Activated naive CD8-positive, alpha-beta T cell treated with anti-CD3 and anti-CD28 coated beads for 36 hours (primary cell): ENCODE measurements around the gene DRC3. TPM values are rescaled to one million over a fixed set of nuclear protein-coding genes. Genes with fewer than 3 reads are reported as not detected.
"Not testable (repeated sequence)": the region's sequence is repeated elsewhere in the genome, so short reads cannot be mapped to it uniquely, and the experiment has no call there.

Experiments
- DNase-seq: peaks from one replicate; pipeline ENCODE4 v3.0.0; 2021
- H3K27ac Mint-ChIP-seq: one replicate; pipeline ENCODE4 v1.8.0; 2022; ENCODE audit warnings: mild to moderate bottlenecking, moderate library complexity, mixed read lengths
- H3K27me3 Mint-ChIP-seq: one replicate; pipeline ENCODE4 v1.8.0; 2022; ENCODE audit warnings: mild to moderate bottlenecking, mixed read lengths
- H3K36me3 Mint-ChIP-seq: one replicate; pipeline ENCODE4 v1.8.0; 2021; ENCODE audit warnings: mild to moderate bottlenecking, mixed read lengths
- H3K4me1 Mint-ChIP-seq: one replicate; pipeline ENCODE4 v1.8.0; 2021; ENCODE audit warnings: mixed read lengths
- H3K4me3 Mint-ChIP-seq: one replicate; pipeline ENCODE4 v1.8.0; 2022; ENCODE audit warnings: mild to moderate bottlenecking, moderate library complexity, mixed read lengths
- H3K9me3 Mint-ChIP-seq: one replicate; pipeline ENCODE4 v1.8.0; 2022; ENCODE audit warnings: mixed read lengths
- total RNA-seq, 2 experiments: library from RNA; stranded (reverse); gene quantifications; one replicate each; pipeline ENCODE4 v1.2.3, GENCODE V29; 2021

The DRC3 gene
- total RNA-seq, 2 experiments from 2014 or later, result 0.18 to 0.52 TPM

DNA sequence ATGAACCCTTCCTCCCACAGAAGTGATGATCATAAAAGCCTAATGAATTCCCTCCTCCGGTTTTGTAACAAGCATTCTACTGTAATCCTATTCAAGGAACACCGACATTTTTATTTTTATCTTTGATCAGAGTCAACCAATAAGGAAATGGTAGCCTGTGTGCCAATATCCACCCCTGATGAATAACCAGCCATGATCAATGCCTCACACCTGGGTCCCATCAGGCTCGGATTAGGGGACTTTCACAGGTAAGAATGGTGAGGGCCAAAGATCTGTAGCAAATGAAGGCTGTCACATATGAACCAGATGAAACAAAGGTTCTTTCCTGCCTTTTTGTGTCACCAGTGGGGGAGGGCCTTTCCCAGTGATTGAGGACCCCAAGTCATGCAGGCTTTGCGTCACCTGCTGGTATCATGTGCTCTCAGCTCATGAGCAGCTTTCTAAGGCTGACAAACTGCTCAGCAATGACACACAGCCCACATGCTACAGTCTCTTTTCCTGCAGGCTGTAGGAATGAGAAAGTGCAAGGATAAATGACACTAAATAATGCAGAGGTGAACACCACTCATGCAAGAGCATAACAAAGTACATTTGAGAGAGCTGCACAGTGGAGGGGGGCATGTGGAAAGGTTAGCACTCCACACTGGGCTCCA is 35.3 kb upstream of the DRC3 start:
- H3K4me1 Mint-ChIP-seq, result peaks cover 47% of the 10 kb centered on the region
- H3K27me3 Mint-ChIP-seq, result no peaks in the 10 kb centered on the region
- H3K9me3 Mint-ChIP-seq, result no peaks in the 10 kb centered on the region
- H3K4me3 Mint-ChIP-seq, result no peak overlapping the region
- no peaks in the 10 kb centered on the region for H3K36me3 Mint-ChIP-seq
- H3K27ac Mint-ChIP-seq, result no peak overlapping the region
- DNase-seq, result no peak

DNA sequence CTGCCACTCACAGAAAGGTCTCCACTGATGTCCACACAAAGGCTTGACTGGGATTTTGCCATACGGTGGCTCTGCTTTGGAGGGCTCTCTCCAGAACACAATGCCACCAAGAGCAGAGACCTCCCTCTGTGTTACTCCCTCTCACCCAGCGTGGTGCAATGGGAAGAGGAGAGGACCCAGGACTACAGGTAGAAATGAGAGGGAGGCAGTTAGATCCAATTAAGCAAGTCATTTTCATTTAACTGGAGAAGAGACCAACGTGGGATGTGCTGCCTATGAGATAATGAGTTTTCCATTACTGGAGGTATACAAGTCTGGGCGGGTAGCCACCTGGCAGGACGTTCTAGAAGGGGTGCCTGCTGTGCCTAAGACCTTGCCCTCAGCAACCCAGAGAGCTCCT is 34.7 kb upstream of the DRC3 start:
- Mint-ChIP-seq H3K27me3 (no peaks in the 10 kb centered on the region), H3K4me3 (no peak overlapping the region), H3K27ac (no peak overlapping the region), H3K36me3 (no peaks in the 10 kb centered on the region), H3K4me1 (peaks cover 49% of the 10 kb centered on the region), H3K9me3 (no peaks in the 10 kb centered on the region)
- DNase-seq, result no peak

DNA sequence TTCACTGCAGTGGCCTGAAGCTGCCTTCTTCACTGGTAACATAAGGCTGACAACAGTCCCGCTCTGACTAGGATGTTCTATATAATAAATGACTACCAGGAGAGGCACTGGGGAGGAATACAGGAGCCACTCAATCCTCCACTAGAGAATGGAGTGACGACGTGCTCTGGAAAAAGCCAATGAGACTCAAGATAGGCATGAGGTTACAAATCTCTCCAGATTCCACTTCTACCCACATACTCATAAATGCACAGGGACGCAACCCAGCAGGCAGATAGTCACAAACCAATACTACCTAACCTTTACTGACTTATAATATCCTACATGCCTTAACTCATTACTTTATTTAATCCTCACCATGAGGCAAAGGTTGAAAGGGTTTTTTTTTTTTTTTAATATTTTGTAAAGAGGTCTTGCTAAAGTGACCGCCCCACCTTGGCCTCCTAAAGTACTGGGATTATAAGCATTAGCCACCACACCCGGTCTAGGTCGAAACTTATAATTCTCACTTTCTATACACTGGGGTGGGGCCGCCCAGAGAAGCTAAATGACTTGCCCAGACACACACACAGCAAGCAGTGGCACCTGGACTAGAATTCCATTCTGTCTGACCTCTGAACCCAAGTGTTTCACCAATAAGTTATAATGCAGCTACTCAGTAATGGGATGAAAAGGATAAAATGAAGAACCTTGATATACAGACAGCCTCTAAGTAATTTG is 34.1 kb upstream of the DRC3 start:
- Mint-ChIP-seq H3K27ac (no peak overlapping the region), H3K36me3 (no peaks in the 10 kb centered on the region), H3K27me3 (no peaks in the 10 kb centered on the region)

DNA sequence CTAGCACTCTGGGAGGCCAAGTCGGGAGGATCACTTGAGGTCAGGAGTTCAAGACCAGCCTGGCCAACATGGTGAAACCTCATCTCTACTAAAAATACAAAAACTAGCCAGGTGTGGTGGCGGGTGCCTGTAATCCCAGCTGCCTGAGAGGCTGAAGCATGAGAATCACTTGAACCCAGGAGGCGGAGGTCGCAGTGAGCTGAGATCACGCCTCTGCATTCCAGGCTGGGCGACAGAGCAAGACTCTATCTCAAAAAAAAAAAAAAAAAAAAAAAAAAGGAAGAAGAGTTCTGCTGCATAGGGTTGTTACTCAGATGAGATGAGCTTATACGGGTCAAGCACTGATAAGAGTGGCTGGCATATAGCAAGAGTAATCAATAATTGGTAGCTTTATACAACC is 32.7 kb upstream of the DRC3 start:
- peaks cover 45% of the 10 kb centered on the region for H3K4me1 Mint-ChIP-seq
- not testable (repeated sequence) for H3K4me3 Mint-ChIP-seq, H3K27me3 Mint-ChIP-seq, H3K27ac Mint-ChIP-seq, DNase-seq, H3K36me3 Mint-ChIP-seq, H3K9me3 Mint-ChIP-seq

More for the DNA sequence above, 34.1 kb upstream of the DRC3 start:
- H3K4me1 Mint-ChIP-seq, result peaks cover 51% of the 10 kb centered on the region
- DNase-seq, result no peak
- no peaks in the 10 kb centered on the region for H3K9me3 Mint-ChIP-seq
- H3K4me3 Mint-ChIP-seq, result no peak overlapping the region

DNA sequence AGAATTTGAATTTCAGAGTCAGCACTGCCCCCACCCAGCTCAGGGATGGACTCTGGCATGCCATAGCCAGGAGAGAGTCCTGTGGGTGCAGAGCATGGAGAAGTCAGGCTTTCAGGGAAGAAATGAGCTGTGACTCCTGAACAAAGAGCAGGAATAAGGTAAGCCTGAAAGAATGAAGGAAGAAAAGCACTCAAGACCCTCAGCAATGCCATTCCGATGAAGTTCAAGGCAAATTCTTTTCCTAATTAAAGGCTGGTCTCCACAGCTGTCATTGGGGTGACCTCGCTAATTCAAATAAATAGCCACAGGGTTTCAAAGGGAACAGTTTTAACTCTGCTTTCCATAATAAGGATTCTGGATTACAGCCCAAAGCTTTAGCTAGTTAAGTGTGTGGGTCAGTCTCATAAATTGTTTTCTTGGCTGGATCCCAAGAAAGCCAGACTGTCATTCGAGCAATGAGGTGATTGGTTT is 32.2 kb upstream of the DRC3 start:
- no peak for DNase-seq
- no peaks in the 10 kb centered on the region for H3K27me3 Mint-ChIP-seq
- no peaks in the 10 kb centered on the region for H3K9me3 Mint-ChIP-seq
- no peak overlapping the region for H3K27ac Mint-ChIP-seq
- peaks cover 41% of the 10 kb centered on the region for H3K4me1 Mint-ChIP-seq
- no peak overlapping the region for H3K4me3 Mint-ChIP-seq
- no peaks in the 10 kb centered on the region for H3K36me3 Mint-ChIP-seq

DNA sequence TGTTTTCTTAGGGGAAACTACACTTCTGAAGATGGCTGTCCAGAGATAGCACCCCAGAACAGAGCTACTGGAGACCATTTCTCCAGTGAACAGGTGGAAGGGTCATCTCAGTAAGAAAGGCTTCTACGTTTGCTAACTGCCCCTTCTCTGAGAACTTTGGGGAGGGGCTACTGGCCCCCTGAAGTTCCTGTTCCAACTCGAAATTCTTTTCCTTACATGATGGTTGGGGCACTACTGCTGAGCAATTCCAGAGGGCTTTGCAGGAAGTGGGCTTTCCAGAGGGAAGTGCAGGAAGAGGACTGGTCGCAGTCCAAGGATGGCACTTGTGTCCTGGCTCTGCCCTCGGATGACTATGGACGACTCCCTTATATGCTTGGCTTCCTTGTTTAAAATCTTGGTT is 31.6 kb upstream of the DRC3 start:
- no peak for DNase-seq
- no peaks in the 10 kb centered on the region for H3K27me3 Mint-ChIP-seq
- H3K4me1 Mint-ChIP-seq, result peaks cover 37% of the 10 kb centered on the region
- H3K9me3 Mint-ChIP-seq, result no peaks in the 10 kb centered on the region
- H3K4me3 Mint-ChIP-seq, result no peak overlapping the region
- no peak overlapping the region for H3K27ac Mint-ChIP-seq
- H3K36me3 Mint-ChIP-seq, result no peaks in the 10 kb centered on the region

DNA sequence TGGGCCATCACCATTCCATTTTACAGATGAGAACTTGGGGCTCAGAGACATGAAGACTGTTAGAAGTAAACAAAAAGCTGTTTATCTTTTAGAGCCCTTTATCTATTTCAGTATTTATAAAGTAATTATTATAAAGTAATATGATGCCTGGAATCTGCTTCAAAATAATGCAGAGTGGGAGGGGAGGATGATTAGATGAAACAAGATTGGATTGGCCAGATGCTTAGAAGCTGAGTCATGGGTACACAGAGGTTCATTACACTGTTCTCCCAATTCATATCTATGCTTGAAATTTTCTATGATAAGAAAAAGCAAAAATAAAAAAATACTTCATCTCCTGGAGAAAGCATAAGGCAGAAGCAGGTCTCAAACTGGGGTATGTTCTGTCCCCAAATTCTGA is 29.8 kb upstream of the DRC3 start:
- Mint-ChIP-seq H3K27ac (no peak overlapping the region), H3K4me1 (peaks cover 24% of the 10 kb centered on the region), H3K27me3 (no peaks in the 10 kb centered on the region), H3K4me3 (no peak overlapping the region), H3K36me3 (no peaks in the 10 kb centered on the region), H3K9me3 (no peaks in the 10 kb centered on the region)
- DNase-seq, result no peak

DNA sequence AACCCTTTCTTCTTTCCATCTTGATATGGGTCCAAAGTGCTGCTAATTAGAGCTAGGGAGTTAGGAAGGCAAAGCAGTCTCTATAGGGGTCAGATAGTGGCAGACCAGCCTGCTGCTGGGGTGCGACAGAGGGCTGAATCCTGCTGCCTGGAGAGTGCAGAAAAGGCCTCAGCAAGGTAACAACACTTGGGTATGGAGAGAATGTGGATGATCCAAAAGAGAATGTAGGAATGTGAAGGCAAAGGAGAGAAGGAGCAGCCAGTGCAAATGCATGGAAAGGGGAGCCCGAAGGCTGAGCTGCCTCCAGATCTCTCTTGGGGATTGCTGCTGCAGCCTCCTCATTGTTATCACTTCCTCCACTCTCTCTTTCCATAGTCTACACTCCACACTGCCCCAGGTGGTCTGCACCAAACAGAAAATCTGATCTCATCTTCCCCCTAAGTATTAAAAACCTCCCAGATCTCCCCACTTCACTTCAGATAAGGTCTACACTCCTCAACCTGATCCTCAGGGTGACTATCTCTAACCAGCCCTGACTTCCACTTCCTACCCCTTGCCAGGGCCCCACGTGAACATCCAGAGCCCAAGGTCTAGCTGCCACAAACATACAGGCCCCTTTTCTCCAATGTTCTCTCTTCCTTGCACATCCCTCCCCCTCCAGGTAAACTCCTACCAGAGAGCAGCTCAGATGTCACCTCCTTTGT is 29.2 kb upstream of the DRC3 start:
- Mint-ChIP-seq H3K9me3 (no peaks in the 10 kb centered on the region), H3K4me1 (peaks cover 24% of the 10 kb centered on the region), H3K4me3 (no peak overlapping the region), H3K36me3 (no peaks in the 10 kb centered on the region), H3K27me3 (no peaks in the 10 kb centered on the region), H3K27ac (no peak overlapping the region)
- DNase-seq, result no peak

DNA sequence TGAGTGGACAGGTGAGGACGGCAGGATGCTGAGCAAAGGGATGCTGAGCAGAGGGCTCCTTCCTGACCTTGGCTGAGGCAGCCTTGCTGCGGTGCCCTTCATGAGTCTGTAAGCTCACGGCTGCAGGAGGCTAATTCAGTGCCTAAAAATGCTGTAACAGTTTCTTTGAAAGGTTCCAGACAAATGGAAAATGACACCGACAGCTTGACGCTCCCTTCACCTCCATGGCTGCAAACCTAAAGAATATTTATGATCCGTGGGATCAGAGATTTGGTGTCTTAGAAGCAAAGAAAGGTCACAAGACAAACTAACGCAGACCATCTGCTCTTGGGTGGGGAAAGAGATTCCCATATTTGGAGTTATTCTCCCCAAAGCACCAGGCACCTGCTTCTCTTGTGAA is 28.4 kb upstream of the DRC3 start:
- no peaks in the 10 kb centered on the region for H3K27me3 Mint-ChIP-seq

DNA sequence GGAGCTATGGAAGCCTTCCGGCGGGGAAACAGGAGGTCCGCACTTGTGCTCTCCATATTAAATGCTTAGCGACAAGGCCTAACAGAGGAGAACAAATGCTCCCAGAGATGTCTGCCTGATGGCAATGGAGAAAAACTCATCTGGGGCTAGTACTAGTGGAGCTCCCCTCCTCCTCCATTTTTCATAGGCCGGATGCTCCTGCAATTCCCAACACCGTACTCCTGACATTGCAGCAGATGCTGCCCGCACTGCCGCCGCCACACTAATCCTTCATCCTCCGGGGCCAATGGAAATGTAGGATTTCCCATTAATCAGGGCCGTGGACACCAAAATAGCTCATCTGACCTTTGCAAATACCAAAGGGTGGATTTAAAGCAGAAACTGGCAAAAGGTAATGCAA is 27.9 kb upstream of the DRC3 start:
- Mint-ChIP-seq H3K4me3 (no peak overlapping the region), H3K9me3 (no peaks in the 10 kb centered on the region), H3K4me1 (peaks cover 30% of the 10 kb centered on the region), H3K36me3 (no peaks in the 10 kb centered on the region), H3K27ac (no peak overlapping the region), H3K27me3 (no peaks in the 10 kb centered on the region)
- DNase-seq, result no peak

More for the DNA sequence above, 28.4 kb upstream of the DRC3 start:
- H3K36me3 Mint-ChIP-seq, result no peaks in the 10 kb centered on the region
- H3K4me3 Mint-ChIP-seq, result no peak overlapping the region
- peaks cover 27% of the 10 kb centered on the region for H3K4me1 Mint-ChIP-seq
- no peak for DNase-seq
- H3K27ac Mint-ChIP-seq, result no peak overlapping the region
- no peaks in the 10 kb centered on the region for H3K9me3 Mint-ChIP-seq

DNA sequence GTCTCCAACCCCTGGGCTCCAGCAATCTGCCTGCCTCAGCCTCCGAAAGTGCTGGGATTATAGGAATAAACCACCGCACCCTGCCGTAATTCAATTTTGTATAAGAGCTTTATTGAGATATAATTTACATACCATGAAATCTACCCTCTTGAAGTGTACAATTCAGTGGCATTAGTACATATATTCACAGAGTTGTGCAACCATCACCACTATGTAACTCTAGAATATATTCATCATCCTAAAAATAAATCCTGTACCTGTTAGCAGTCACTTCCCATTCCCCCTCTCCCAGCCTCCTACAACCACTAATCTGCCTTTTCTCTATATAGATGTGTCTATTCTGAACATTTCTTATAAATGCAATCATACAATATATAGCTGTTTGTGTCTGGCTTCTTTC is 26.6 kb upstream of the DRC3 start:
- Mint-ChIP-seq H3K4me3 (no peak overlapping the region), H3K4me1 (peaks cover 27% of the 10 kb centered on the region), H3K27me3 (no peaks in the 10 kb centered on the region), H3K27ac (no peak overlapping the region), H3K36me3 (no peaks in the 10 kb centered on the region), H3K9me3 (no peaks in the 10 kb centered on the region)
- no peak for DNase-seq

DNA sequence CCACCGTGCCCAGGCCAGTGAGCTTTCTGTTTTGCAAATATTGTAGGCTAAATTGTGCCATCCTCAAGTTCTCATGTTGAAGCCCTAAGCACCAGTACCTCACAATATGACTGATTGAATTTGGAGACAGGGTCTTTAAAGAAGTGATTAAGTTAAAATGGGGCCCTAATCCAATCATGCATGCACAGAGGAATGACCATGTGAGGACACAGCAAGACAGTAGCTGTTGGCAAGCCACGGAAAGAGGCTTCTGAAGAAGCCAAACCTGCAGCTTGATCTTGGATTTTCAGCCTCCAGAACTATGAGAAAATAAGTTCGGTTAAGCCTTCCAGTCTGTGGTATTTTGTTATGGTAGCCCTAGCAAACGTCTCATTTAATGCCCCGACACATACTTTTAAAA is 25.4 kb upstream of the DRC3 start:
- Mint-ChIP-seq H3K36me3 (no peaks in the 10 kb centered on the region), H3K9me3 (no peaks in the 10 kb centered on the region), H3K4me1 (peaks cover 25% of the 10 kb centered on the region), H3K27me3 (no peaks in the 10 kb centered on the region), H3K27ac (no peak overlapping the region), H3K4me3 (no peak overlapping the region)
- DNase-seq, result no peak

DNA sequence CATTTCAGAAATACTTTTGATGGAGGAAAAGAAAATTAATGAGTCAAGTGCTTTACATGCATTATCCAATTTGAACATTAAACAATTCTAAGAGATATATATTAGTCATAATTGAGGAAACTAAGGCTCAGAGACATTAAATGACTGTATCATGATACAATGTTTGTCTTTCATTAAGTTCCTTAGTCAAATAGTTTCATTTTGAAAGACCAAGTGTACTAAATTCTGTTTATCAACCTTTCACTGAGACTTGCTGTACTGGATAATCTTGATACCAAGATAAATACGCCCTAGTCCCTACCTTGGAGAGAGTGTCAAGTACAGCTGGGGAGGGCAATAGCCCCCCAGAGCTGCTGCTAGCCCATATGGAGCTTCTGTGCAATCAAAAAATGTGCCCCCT is 24.7 kb upstream of the DRC3 start:
- Mint-ChIP-seq H3K9me3 (no peaks in the 10 kb centered on the region), H3K27me3 (no peaks in the 10 kb centered on the region), H3K36me3 (no peaks in the 10 kb centered on the region), H3K4me1 (peaks cover 24% of the 10 kb centered on the region), H3K4me3 (no peak overlapping the region), H3K27ac (no peak overlapping the region)
- DNase-seq, result no peak

DNA sequence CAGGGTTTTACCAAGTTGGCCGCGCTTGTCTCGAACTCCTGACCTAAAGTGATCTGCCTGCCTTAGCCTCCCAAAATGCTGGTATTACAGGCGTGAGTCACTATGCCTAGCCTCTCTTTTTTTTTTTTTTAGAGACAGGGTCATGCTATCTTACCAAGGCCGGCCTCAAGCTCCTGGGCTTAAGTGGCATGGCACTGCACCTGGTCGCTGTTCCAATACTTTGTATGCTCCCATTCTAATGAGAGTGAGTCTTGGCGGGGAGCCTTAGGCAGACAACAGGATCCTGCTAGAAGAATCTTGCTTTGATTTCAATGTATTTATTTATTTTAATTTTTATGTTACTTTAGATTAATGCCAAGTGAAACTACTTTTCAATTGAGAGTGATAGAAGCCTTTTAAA is 22.3 kb upstream of the DRC3 start:
- Mint-ChIP-seq H3K9me3 (no peaks in the 10 kb centered on the region), H3K27ac (no peak overlapping the region), H3K27me3 (no peaks in the 10 kb centered on the region), H3K36me3 (peaks cover 4% of the 10 kb centered on the region), H3K4me1 (peaks cover 30% of the 10 kb centered on the region), H3K4me3 (no peak overlapping the region)
- DNase-seq, result no peak

DNA sequence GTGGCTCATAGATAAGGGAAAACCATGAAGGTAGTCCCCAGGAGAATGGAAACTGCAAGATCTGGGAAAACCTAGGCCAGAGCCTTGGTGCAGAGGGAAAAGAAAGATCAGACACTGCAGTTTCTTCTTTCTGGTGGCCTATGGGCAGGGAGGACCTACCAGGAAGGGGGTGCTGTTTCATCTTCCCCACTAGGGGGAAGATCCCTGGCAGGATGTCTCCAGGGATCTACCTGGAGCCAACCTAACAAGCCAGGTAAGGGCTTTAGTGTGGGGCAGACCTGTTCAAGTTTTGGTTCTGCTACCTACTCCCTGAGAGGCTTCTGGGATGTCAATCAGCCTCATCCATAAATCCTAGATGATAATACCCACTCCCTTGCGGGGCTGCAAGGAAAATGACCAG is 21.9 kb upstream of the DRC3 start:
- no peaks in the 10 kb centered on the region for H3K27me3 Mint-ChIP-seq
- H3K27ac Mint-ChIP-seq, result no peak overlapping the region
- peaks cover 8% of the 10 kb centered on the region for H3K36me3 Mint-ChIP-seq
- H3K4me1 Mint-ChIP-seq, result peaks cover 32% of the 10 kb centered on the region
- DNase-seq, result no peak
- peaks cover 2% of the 10 kb centered on the region for H3K9me3 Mint-ChIP-seq
- H3K4me3 Mint-ChIP-seq, result no peak overlapping the region
